GM21390 (cell line): ENCODE data around the gene PCDHGA1.
A peak's percentile ranks its signal among the peaks of the same experiment; 100 is the strongest.
"Not testable (repeated sequence)": the region's sequence is repeated elsewhere in the genome, so short reads cannot be mapped to it uniquely, and the experiment has no call there.

Experiments used
- ATAC-seq: cut with Tn5 transposase; IDR thresholded peaks from one replicate; pipeline ENCODE4 v1.9.1; 2021; ENCODE audit not compliant: unreplicated experiment

PCDHGA1 gene

GRCh38 chr5:141382469-141383294 is 52.4 kb downstream of the PCDHGA1 start, which contains the start of gene PCDHGA7:
TSS of gene PCDHGA7 (plus strand) at chr5:141382742. CDS start at chr5:141382900, 158 bp downstream.
- no peak for ATAC-seq

DNA sequence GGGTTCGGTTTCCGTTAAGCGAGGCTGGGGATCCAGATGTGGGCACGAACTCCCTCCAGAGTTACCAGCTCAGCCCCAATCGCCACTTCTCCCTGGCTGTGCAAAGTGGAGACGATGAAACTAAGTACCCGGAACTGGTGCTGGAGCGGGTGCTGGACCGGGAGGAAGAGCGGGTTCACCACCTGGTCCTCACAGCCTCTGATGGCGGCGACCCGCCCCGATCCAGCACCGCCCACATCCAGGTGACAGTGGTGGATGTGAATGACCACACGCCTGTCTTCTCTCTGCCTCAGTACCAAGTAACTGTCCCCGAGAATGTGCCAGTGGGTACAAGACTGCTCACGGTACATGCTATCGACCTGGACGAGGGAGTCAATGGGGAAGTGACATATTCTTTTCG is 53.0 kb downstream of the PCDHGA1 start:
- no peak for ATAC-seq

DNA sequence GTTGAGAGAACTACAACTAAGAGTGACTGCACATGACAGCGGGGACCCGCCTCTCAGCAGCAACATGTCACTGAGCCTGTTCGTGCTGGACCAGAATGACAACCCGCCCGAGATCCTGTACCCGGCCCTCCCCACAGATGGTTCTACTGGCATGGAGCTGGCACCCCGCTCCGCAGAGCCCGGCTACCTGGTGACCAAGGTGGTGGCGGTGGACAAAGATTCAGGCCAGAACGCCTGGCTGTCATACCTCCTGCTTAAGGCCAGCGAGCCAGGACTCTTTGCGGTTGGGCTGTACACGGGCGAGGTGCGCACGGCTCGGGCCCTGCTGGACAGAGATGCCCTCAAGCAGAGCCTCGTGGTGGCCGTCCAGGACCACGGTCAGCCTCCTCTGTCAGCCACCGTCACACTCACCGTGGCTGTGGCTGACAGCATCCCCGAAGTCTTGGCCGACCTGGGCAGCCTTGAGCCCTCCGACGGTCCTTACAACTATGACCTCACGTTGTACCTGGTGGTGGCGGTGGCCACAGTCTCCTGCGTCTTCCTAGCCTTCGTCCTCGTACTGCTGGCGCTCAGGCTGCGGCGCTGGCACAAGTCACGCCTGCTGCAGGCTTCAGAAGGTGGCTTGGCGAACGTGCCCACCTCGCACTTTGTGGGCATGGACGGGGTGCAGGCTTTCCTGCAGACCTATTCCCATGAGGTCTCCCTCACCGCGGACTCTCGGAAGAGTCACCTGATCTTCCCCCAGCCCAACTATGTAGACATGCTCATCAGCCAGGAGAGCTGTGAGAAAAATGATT is 54.4 kb downstream of the PCDHGA1 start:
- ATAC-seq = no peak

- ATAC-seq = not testable (repeated sequence)
Measured at GRCh38 chr5:141387557-141388311, 57.4 kb downstream of the PCDHGA1 start, which contains the start of gene PCDHGB4. TSS of gene PCDHGB4 (plus strand) at chr5:141387698. CDS start at chr5:141387885, 187 bp downstream.

DNA sequence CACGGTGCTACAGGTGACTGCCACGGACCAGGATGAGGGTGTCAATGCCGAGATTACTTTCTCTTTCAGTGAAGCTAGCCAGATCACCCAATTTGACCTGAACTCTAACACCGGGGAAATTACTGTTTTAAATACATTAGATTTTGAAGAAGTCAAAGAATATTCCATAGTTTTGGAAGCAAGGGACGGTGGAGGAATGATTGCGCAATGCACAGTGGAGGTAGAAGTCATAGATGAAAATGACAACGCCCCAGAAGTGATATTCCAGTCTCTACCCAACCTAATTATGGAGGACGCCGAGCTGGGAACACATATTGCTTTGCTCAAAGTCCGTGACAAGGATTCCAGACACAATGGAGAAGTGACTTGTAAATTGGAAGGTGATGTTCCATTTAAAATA is 58.3 kb downstream of the PCDHGA1 start:
- ATAC-seq = no peak

DNA sequence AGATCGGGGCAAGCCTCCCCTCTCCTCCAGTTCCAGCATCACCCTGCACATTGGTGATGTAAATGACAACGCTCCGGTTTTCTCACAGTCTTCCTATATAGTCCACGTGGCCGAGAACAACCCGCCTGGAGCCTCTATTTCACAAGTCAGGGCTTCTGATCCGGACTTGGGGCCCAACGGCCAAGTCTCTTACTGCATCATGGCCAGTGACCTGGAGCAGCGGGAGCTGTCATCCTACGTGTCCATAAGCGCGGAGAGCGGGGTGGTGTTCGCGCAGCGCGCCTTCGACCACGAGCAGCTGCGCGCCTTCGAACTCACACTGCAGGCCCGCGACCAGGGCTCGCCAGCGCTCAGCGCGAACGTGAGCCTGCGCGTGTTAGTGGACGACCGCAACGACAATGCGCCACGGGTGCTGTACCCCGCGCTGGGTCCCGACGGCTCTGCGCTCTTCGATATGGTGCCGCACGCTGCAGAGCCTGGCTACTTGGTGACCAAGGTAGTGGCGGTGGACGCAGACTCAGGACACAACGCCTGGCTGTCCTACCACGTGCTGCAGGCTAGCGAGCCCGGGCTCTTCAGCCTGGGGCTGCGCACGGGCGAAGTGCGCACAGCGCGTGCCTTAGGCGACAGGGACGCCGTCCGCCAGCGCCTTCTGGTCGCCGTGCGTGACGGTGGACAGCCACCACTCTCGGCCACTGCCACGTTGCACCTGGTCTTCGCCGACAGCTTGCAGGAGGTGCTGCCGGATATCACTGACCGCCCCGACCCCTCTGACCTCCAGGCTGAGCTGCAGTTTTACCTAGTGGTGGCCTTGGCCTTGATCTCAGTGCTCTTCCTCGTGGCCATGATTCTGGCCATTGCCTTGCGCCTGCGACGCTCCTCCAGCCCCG is 59.1 kb downstream of the PCDHGA1 start:
- ATAC-seq = no peak

GRCh38 chr5:141392429-141393198 is 62.3 kb downstream of the PCDHGA1 start, which contains the start of gene PCDHGA8:
TSS of gene PCDHGA8 (plus strand) at chr5:141392633. CDS start at chr5:141392814, 181 bp downstream.
- ATAC-seq = no peak

DNA sequence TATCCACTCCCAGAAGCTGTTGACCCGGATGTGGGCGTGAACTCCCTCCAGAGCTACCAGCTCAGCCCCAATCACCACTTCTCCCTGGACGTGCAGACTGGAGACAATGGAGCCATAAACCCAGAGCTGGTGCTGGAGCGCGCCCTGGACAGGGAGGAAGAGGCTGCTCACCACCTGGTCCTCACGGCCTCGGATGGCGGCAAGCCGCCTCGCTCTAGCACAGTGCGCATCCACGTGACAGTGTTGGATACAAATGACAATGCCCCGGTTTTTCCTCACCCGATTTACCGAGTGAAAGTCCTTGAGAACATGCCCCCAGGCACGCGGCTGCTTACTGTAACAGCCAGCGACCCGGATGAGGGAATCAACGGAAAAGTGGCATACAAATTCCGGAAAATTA is 63.0 kb downstream of the PCDHGA1 start:
- no peak for ATAC-seq

- not testable (repeated sequence) for ATAC-seq
Measured at GRCh38 chr5:141394401-141395187, 64.3 kb downstream of the PCDHGA1 start.

- ATAC-seq = not testable (repeated sequence)
Measured at GRCh38 chr5:141397756-141398551, 67.6 kb downstream of the PCDHGA1 start, which contains the start of gene PCDHGB5. TSS of gene PCDHGB5 (plus strand) at chr5:141397947. CDS start at chr5:141398128, 181 bp downstream.

- no peak for ATAC-seq
Measured at GRCh38 chr5:141398608-141399007, 68.3 kb downstream of the PCDHGA1 start.

DNA sequence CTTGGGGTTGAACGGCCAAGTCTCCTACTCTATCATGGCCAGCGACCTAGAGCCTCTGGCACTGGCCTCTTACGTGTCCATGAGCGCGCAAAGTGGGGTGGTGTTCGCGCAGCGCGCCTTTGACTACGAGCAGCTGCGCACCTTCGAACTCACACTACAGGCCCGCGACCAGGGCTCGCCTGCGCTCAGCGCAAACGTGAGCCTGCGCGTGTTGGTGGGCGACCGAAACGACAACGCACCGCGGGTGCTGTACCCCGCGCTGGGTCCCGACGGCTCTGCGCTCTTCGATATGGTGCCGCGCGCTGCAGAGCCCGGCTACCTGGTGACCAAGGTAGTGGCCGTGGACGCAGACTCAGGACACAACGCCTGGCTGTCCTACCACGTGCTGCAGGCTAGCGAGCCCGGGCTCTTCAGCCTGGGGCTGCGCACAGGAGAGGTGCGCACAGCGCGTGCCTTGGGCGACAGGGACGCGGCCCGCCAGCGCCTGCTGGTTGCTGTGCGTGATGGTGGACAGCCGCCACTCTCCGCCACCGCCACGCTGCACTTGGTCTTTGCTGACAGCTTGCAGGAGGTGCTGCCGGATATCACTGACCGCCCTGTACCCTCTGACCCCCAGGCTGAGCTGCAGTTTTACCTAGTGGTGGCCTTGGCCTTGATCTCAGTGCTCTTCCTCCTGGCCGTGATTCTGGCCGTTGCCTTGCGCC is 69.4 kb downstream of the PCDHGA1 start:
- ATAC-seq = no peak

DNA sequence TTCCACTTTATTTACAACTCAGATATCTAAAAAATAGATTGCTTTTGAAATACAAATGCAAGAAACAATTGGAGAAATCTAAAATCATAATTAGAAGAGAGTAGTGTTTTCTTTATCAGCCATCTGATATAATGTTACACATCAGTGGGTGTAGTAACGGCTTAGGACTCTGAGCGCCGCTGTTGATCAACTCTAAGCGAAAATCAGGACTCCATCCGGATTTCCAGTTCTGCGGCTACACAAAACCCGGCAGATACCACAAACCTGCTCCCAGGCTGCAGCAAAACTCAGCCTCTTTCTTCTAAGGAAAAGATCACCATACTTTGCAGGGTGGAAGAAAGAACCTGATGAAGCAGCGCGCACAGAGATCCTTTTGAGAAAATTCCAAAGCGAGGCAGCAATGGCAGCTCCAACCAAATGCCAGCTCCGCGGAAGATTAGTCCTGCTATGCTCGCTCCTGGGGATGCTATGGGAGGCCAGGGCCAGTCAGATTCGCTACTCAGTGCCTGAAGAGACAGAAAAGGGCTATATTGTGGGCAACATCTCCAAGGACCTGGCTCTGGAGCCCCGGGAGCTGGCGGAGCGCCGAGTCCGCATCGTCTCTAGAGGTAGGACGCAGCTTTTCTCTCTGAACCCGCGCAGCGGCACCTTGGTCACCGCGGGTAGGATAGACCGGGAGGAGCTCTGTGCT is 72.4 kb downstream of the PCDHGA1 start, which contains the start of gene PCDHGA9:
PCDHGA9 (plus strand) TSS at position 226 of the 691 bp plus-strand sequence; CDS start at position 401, 175 bp downstream.
- ATAC-seq = peak; percentile 55

- ATAC-seq = no peak
Measured at GRCh38 chr5:141403387-141403786, 73.1 kb downstream of the PCDHGA1 start.

GRCh38 chr5:141407790-141408505 is 77.6 kb downstream of the PCDHGA1 start, which contains the start of gene PCDHGB6:
TSS of gene PCDHGB6 (plus strand) at chr5:141408021. CDS start at chr5:141408203, 182 bp downstream.
- ATAC-seq = peak; percentile 64
